ENCODE data around the gene TNFRSF8.

- TF ChIP-seq POLR2AphosphoS5 (IDR thresholded peaks at IDR 0.05) (no peak), CTCF (IDR thresholded peaks at IDR 0.05) (no peak), POLR2A (IDR thresholded peaks at IDR 0.05; ENCODE audit: low read depth) (no peak)
Observed at GRCh38 chr1:12185036-12185917, 122.2 kb downstream of the TNFRSF8 start.

All from esophagus muscularis mucosa (tissue), 3 donors.